ENCODE data around the gene ITGB1. TPM values are rescaled to one million over a fixed set of nuclear protein-coding genes. Genes with fewer than 3 reads are reported as not detected.
"Not testable (repeated sequence)": the region's sequence is repeated elsewhere in the genome, so short reads cannot be mapped to it uniquely, and the experiment has no call there.

The ITGB1 gene
- total RNA-seq, 1 donor from 2014 or later: 1,069 TPM

DNA sequence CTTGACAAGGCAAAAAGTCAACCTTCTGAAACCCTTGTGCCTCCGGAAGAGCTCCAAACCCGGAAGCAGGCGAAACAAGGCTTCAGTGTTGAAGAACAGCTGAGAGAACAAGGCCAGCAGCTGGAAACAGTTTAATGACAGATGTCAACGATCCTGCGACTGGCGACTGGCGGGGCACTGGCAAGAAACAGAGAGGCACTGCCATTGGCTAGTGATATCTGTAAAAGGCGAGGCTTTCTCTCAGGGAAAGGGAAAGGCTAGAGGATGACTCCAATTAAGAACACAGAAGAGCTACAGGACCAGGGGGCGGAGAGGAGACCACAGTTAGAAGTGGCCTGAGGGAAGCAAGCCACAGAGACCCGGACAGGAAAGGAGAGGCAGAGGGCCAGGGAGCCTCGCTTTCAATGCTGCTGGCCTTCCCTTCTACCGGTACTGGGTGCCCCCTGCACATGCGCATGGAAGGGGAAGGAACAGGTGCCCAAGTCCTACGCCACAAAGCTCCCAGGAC lies 19.4 kb downstream of the ITGB1 start:
- DNase-seq (ENCODE audit: low read depth in 2 of 2): peak in 1 of 2 donors; percentile 41

DNA sequence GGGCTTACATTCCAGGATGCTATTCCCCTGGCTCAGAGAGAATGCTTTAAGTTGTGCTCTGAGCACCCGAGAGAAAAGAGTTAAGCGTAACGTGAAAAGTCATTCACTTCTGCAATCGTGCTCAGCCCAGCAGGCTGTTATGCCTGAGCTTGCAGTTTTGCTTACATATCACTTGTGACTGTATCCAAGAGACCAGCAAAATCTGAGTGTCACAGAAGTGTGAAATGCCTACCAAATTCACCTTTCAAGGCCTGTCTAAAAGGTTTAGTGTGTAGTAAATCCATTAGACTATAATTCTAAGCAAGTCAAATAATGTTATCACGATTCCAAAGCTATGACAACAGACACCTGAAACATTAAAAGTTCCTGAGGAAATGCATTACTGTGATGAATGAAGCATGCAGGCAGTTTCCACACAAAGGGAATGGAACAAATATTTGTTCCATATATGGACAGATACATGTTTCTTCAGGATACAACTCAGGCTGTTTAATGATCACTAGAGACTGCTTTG lies 20.1 kb downstream of the ITGB1 start:
- DNase-seq (ENCODE audit: low read depth in 2 of 2): peak; percentile 54 to 72

DNA sequence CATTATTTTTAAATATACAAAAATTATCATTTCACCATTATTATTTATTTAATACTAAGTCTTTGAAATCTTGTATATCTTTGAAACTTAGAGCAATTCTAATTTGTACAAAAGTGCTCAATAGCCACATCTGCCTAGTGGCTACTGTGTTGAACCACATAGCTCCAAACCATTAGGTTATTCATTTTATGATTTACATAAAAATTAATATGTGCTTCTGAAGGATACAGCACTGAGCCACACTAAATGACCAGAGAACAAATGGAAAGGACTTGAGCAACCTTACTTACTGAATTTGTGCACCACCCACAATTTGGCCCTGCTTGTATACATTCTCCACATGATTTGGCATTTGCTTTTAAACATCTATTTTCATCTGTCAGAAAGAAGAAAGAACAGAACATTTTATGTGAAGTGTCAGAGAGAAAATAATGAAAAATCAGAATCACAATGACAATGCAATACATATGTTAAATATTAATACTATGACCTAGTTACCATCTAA lies 25.8 kb downstream of the ITGB1 start:
- DNase-seq (ENCODE audit: low read depth in 2 of 2): no peak

DNA sequence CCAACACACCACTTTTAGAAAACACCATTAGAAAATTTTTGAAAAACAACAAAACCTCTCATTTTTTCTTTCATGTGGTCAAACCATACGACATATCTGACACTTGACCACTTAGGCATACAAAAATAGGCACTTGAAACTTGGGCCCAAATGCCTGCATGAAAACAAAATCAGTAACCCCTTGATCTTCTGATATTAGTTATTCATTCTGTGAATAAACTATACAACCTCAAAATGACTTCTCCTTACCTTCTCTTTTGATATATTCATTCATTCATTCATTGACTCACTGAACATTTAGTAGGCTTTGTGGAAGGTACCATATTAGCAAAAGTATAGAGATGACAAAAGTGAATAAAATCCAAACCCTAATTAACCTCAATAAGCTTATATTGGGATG lies 26.4 kb downstream of the ITGB1 start:
- DNase-seq (ENCODE audit: low read depth in 2 of 2): no peak

DNA sequence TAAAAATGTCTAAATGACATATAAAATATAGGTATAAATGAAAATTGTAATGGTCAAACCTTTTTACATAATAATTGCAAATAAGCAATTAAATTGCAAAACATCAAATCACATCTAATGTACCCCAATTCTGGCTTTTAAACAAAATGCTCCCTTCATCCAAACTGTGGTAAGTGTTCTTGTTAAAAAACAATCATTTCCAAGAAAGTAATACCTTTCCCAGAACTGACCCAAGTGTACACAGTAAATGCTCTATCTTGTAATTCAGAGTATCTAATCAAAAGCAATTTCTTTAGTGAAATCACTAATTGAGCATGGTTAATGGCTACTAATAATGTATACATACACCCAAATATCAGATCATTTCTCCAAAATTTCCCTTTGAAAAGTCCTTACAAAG lies 28.0 kb downstream of the ITGB1 start:
- no peak for DNase-seq (ENCODE audit: low read depth in 2 of 2)

DNA sequence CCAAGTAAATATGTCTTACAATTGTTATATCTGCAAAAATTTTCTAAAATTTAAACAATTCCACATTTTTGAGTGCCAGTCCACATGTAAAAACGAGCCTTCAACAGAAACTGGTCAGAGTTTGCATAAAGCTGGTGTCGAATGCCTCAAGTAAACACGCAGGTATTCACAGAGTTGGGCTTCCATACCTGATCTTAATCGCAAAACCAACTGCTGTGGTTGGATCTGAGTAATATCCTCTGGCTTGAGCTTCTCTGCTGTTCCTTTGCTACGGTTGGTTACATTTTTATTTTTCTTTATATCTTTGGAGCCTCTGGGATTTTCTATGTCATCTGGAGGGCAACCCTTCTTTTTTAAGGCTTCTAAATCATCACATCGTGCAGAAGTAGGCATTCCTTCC lies 28.4 kb downstream of the ITGB1 start:
- DNase-seq (ENCODE audit: low read depth in 2 of 2): no peak

DNA sequence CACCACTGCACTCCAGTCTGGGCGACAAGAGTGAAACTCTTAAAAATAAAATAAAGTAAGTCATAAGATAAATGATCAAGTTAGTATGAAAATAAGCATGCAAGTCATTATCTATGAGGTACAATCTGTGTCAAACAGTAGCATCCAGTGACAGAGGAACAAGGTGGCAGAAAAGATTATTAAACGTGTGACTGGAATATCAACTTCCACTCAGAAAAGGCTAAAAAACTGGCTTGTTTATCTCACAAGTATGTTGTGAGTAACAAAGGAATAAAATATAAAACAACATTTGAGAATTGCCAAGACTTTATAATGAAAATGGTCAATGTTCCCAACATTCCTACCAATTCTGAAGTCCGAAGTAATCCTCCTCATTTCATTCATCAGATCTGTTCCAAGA lies 30.3 kb downstream of the ITGB1 start:
- DNase-seq (ENCODE audit: low read depth in 2 of 2): no peak

DNA sequence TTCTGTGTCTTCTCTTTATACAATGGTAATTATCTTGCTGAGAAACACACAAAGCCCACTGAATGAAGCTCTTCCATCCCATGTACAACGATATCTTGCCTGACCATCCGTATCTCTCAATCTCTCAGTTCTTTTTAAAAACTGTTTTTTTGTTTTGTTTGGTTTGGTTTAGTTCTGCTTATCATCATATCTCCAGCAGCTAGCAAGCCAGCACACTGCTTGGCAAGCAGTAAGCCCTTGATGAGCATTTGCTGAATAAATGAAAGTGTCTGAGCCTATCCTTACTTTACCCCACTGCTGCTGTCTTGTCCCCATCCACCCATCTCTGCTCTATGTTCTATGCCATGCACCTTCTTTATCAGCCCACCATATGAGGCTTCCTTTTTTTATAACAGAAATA lies 34.2 kb downstream of the ITGB1 start:
- no peak for DNase-seq (ENCODE audit: low read depth in 2 of 2)

DNA sequence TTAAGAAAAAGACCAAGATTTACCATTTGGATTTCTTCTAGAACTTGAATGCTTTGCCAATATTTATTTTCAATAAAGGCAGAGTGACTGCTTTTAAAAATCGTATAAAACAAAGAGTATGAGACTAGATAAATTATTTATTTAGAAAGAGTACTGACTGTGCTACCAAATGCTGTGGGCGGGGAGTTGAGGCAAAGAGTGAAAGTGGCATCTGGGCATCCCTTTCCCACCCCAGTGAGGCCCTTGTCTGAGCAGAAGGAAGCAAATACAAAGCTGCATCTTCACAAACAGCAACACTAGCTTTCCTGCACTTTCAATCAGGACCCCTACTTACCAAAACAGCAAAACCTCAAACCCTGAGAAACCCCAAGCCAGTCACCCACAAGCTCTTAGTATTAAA lies 34.9 kb downstream of the ITGB1 start:
- DNase-seq (ENCODE audit: low read depth in 2 of 2): no peak

DNA sequence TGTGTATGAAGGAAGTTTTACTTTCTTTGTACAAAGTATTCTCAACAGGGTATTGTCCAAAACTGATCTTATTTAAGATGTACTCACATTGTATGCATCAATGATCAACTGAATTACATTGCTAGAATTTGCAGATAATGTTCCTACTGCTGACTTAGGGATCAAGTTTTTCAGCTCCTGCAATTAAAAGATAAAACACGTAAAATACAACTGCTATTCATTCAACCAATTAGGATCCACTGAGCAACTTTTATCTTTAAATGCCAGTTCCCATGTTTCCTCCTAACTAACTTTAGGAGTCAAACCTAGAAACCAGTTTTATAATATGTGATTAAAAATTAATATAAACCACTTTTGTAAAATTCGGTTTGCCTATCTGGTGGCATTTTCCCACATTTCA lies 35.9 kb downstream of the ITGB1 start:
- DNase-seq (ENCODE audit: low read depth in 2 of 2): no peak

DNA sequence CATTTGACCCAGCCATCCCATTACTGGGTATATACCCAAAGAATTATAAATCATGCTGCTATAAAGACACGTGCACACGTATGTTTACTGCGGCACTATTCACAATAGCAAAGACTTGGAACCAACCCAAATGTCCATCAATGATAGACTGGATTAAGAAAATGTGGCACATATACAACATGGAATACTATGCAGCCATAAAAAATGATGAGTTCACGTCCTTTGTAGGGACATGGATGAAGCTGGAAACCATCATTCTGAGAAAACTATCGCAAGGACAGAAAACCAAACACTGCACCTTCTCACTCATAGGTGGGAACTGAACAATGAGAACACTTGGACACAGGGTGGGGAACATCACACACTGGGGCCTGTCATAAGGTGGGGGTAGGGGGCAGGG lies 40.2 kb downstream of the ITGB1 start:
- not testable (repeated sequence) for DNase-seq (ENCODE audit: low read depth in 2 of 2)

DNA sequence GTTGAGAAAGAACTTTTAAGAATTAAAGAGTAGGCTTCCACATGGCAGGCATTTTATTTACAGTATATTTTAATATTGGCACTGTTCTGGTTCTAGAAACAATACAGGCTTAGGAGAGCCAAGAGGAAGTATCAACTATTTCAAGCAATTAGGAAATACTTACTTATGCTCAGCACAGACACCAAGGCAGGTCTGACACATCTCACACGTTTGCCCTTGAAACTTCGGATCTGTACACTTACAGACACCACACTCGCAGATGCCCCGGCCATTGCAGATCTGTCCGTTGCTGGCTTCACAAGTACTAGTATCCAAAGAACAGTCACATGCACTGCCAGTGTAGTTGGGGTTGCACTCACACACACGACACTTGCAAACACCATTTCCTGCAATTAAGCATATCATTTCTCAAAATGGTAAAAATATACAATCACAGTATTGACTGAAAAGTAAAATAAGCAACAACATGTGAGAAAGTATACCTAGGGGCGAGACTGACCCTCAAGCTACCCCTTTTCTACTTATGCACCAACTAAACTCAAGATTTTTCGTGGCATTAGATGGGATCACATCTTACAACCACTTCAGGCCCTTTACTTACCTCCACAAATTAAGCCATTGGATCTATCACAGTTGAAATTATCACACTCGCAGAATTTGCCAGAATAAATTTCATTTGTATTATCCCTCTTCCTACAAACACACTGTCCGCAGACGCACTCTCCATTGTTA lies 46.6 kb downstream of the ITGB1 start:
- no peak for DNase-seq (ENCODE audit: low read depth in 2 of 2)

DNA sequence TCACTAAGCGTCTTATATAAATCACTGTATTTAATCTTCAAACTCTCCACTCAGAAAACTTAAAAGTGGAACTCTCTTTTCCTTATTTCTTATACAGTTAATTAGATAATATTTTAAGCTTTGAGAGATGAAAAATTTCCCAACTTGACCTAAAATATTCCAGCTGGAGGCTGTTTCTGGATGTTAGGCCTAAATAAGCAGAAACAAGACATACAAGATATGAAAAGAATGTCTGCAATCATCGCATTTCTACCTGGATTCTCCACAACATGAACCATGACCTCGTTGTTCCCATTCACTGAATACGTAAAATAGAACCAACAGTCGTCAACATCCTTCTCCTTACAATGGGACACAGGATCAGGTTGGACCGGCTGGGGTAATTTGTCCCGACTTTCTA lies 48.1 kb downstream of the ITGB1 start:
- not testable (repeated sequence) for DNase-seq (ENCODE audit: low read depth in 2 of 2)

DNA sequence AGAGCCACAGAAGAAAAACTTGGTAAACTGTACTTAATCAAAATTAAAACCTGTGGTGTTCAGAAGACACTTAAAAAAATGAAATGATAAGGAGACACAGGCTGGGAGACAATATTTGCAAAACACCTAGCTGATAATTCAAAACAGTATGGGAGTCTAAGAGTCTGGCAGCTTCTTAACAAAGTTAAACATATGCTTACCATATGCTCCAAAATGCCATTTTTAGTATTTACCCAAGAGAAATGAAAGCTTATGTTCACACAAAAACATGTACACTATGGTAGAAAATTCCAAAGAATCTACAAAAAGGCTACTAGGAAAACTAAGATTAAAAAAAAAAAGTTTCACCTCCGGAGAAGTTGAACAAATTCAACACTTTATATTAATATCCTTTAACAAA lies 48.6 kb downstream of the ITGB1 start:
- DNase-seq (ENCODE audit: low read depth in 2 of 2): no peak

DNA sequence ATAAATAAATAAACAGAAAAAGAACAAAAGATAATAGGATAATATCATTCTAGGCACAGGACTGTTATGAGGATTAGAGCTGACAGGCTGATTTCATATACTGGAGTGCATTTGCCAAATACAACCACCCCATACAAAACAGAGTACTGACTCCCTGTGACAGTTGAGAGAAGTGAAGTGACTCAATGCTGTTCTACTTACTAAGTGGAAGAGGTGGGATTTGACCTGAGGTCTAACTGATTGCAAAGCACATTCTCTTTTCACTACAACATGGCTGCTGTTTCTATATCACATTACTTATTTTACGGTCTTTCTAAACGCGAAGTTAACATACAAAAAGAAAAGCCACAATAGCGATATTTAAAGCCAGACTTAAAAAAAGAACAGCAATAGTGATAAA lies 51.4 kb downstream of the ITGB1 start:
- DNase-seq (ENCODE audit: low read depth in 2 of 2): no peak

DNA sequence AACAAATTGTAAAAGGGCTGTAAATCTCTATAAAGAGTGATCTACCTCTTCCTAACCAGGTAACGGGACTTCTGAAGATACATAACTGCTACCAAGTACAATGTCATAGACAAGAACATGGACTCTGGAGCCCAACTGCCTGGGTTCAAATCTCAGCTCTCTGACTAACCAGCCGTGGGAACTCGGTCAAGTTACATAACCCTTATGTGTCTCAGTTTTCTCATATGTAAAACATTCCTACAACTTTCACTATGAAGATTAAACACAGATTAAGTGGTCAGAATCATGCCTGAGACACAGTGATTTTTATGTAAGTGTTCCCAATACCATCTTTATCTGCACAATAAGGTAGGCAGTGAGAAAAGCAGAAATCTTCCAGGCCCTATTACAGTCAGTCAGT lies 52.6 kb downstream of the ITGB1 start:
- no peak for DNase-seq (ENCODE audit: low read depth in 2 of 2)

DNA sequence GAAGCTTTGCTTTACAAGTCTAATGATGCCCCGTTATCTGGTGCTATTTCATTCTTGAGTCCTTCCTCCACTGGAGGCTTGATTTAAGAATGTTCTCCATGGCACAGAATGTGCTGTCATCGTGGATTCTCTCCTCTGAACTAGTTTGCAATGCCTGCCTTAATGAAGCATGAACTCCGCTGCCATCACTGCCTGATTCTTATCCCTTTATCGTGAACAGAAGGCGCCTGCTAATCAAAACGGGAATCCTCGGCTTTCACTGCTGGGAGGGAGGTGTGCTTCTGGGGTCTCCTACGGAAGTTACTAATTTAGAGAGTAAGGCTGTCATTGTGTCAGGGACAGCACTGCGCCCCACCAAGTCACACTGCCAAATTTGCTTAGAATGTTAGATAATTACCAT lies 56.2 kb downstream of the ITGB1 start:
- DNase-seq (ENCODE audit: low read depth in 2 of 2): no peak

DNA sequence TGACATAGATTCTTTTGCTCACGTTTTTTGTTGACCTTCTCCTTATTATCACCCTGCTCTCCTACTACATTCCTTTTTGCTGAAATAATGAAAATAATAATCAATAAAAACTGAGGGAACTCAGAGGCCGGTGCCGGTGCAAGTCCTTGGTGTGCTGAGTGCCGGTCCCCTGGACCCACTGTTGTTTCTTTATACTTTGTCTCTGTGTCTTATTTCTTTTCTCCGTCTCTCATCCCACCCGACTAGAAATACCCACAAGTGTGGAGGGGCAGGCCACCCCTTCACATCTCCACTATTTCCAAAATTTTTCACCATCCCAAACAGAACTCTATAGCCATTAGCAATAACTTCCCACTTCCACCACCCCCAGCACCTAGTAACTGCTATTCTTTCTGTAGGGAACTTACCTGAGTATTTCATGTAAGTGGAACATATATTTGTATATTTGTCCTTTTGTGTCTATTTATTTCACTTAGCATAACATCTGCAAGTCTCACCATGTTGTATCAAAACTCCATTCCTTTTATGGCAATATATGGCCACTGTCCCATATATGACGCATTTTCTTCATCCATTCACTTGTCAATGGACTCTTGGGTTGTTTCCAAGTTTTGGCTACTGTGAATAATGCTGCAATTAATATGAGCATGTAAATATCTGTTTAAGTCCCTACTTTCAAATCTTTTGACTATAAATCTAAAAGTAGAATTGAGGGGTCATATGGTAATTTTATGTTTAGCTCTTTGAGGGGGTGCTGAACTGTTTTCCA lies 62.6 kb downstream of the ITGB1 start:
- DNase-seq (ENCODE audit: low read depth in 2 of 2): not testable (repeated sequence)

DNA sequence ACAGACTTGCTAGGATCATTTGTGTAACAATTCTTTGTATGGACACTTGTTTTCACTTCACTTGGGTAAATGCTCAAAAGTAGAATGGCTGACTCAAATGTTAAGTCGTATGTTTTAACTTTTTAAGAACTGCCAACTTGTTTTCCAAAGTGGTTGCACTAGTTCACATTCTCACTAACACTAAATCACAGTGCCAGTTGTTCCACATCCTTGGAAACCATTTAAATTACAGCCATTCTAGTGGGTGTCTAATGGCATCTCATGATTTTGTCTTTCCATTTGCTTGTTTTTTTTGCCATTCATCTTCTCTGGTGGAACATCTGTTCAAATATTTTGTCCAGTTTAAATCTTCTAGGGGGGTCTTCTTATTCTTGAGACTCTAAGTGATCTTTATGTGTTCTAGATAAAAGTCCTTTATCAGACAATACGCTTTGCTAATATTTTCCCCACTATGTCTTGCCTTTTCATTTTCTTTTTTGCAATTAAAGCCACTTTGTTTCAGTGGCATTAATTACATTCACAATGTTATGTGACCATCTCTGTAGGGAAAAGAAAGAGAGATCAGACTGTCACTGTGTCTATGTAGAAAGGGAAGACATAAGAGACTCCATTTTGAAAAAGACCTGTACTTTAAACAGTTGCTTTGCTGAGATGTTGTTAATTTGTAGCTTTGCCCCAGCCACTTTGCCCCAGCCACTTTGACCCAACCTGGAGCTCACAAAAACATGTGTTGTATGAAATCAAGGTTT lies 63.9 kb downstream of the ITGB1 start:
- no peak for DNase-seq (ENCODE audit: low read depth in 2 of 2)

DNA sequence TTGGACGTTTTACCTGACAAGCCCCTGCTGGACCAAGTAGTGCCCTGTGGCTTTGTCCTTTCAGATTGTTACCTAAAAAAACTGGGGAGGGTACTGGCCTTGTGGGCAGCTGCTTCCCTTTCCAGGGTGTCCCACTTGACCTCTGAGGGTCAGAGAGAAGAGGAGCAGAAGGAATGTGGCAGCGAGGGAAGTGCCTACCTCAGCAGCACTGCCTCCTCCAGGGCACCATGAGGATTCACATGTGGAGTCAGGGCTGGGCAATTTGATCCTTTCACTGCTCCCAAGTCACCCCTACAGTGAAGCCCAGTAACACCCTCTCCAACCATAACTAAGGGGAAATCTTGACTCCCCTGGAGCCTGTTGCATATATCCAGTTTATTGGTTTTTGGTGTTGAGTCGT lies 64.6 kb downstream of the ITGB1 start:
- DNase-seq (ENCODE audit: low read depth in 2 of 2): no peak

DNA sequence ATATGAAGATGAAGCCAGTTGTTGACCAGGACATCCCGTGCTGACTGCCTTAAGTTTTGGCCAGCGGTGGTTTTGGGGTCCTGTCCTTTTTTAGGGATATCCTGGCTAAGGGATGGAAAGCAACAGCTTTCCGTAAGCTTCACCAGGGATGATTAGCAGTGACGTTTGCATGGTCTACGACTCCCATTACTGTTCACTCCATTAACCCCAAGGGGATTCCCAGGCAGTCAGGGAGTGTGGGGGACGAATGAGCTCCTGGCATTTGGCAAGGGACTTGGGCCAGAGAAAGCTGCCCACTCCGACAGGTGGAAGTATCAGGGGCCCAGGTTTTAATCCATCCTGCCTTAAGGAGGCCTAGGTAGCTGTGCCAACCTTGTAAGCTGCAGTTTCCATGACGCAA lies 66.8 kb downstream of the ITGB1 start:
- DNase-seq (ENCODE audit: low read depth in 2 of 2): no peak

DNA sequence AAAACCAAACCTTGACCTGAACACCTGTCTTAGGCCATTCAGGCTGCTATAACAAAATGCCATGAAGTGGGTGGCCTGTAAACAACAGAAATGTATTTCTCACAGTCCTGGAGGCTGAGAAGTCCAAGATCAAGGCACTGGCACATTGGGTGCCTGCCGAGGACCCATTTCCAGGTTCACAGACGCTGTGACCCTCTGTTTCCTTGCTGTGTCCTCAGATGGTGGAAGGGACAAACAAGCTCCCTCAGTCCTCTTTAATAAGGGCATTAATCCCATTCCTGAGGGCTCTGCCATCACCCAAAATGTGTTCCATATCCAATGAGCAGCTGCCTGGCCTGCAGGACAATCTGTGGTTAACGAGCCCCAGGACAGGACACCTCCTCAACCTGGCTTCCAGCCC lies 67.6 kb downstream of the ITGB1 start:
- DNase-seq (ENCODE audit: low read depth in 2 of 2): no peak
